ENCODE measurements around the gene SREK1IP1.

DNA sequence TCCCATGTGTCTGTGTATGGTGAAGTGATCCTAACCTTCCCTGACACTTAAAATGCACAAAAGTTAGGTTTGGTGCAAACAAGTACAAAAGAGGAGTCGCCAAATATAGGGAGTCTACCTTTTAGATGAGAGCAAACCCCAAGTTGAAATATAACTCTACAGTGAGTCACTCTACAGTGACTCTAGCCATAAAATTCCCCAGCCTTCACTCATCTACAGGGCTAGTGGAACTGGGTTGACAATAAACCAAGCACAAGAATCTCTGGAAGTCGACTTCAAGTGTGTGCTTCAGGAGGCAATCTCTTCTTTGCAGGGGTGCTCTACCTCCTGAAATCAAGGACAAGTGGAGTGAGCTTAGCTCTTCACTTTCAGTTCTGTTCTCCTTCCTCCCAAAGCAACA is 74.9 kb downstream of the SREK1IP1 start:
- TF ChIP-seq POLR2A (IDR thresholded peaks at IDR 0.05), result no peak
- TF ChIP-seq EP300 (IDR thresholded peaks at IDR 0.05), result no peak
- TF ChIP-seq, protein P1, sequence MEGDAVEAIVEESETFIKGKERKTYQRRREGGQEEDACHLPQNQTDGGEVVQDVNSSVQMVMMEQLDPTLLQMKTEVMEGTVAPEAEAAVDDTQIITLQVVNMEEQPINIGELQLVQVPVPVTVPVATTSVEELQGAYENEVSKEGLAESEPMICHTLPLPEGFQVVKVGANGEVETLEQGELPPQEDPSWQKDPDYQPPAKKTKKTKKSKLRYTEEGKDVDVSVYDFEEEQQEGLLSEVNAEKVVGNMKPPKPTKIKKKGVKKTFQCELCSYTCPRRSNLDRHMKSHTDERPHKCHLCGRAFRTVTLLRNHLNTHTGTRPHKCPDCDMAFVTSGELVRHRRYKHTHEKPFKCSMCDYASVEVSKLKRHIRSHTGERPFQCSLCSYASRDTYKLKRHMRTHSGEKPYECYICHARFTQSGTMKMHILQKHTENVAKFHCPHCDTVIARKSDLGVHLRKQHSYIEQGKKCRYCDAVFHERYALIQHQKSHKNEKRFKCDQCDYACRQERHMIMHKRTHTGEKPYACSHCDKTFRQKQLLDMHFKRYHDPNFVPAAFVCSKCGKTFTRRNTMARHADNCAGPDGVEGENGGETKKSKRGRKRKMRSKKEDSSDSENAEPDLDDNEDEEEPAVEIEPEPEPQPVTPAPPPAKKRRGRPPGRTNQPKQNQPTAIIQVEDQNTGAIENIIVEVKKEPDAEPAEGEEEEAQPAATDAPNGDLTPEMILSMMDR (IDR thresholded peaks at IDR 0.05), result no peak

Data from stomach (tissue), 4 donors.